Astrocyte (in vitro differentiated cells and primary cell): Measurements from ENCODE around the gene TPPP3. TPM values are rescaled to one million over a fixed set of nuclear protein-coding genes. Genes with fewer than 3 reads are reported as not detected.

Source experiments
- DNase-seq: peaks from one replicate; pipeline ENCODE4 v3.0.0-alpha.2; 2010; ENCODE audit warnings: low read depth
- FAIRE-seq: peaks from 2 replicates; lab custom pipeline; 2011; peaks lifted over from hg19 to GRCh38; lab: Jason Lieb, UNC
- H2AFZ ChIP-seq: 2 replicates; pipeline ENCODE4 v1.6.0; 2012; ENCODE audit warnings: low read depth, low read length, inconsistent platforms
- H3K27ac ChIP-seq: 2 replicates; pipeline ENCODE4 v1.5.1; 2011; ENCODE audit warnings: low read depth, low read length, inconsistent platforms
- H3K27me3 ChIP-seq: 2 replicates; pipeline ENCODE4 v1.6.0; 2011; ENCODE audit warnings: low read length, inconsistent platforms; ENCODE audit not compliant: insufficient read depth
- H3K36me3 ChIP-seq: 2 replicates; pipeline ENCODE4 v1.5.1; 2011; ENCODE audit warnings: low read length, inconsistent platforms; ENCODE audit not compliant: insufficient read depth
- H3K4me1 ChIP-seq: 2 replicates; pipeline ENCODE4 v1.5.1; 2011; ENCODE audit warnings: low read length, inconsistent platforms; ENCODE audit not compliant: insufficient read depth
- H3K4me2 ChIP-seq: 2 replicates; pipeline ENCODE4 v1.6.0; 2012; ENCODE audit warnings: low read length, inconsistent platforms
- H3K4me3 ChIP-seq: 2 replicates; pipeline ENCODE4 v1.5.1; 2011; ENCODE audit warnings: low read depth, mild to moderate bottlenecking, low read length, inconsistent platforms; ENCODE audit not compliant: insufficient read depth
- H3K79me2 ChIP-seq: 2 replicates; pipeline ENCODE4 v1.6.0; 2012; ENCODE audit warnings: mild to moderate bottlenecking, low read length, inconsistent platforms; ENCODE audit not compliant: insufficient read depth
- H3K9ac ChIP-seq: 2 replicates; pipeline ENCODE4 v1.6.0; 2012; ENCODE audit warnings: mild to moderate bottlenecking, low read length, inconsistent platforms
- H3K9me3 ChIP-seq: 2 replicates; pipeline ENCODE4 v1.5.1; 2012; ENCODE audit warnings: low read depth, mild to moderate bottlenecking, low read length, inconsistent platforms; ENCODE audit not compliant: insufficient read depth
- H4K20me1 ChIP-seq: 2 replicates; pipeline ENCODE4 v1.6.0; 2012; ENCODE audit warnings: low read length, inconsistent platforms; ENCODE audit not compliant: insufficient read depth
- H3K27ac Mint-ChIP-seq: one replicate; pipeline ENCODE4 v1.8.0; 2021; ENCODE audit warnings: mild to moderate bottlenecking, mixed read lengths; ENCODE audit not compliant: unreplicated experiment
- H3K27me3 Mint-ChIP-seq: one replicate; pipeline ENCODE4 v1.8.0; 2021; ENCODE audit warnings: low read depth, mixed read lengths; ENCODE audit not compliant: unreplicated experiment
- H3K36me3 Mint-ChIP-seq: one replicate; pipeline ENCODE4 v1.8.0; 2021; ENCODE audit warnings: low read depth, mixed read lengths; ENCODE audit not compliant: unreplicated experiment
- H3K4me1 Mint-ChIP-seq: one replicate; pipeline ENCODE4 v1.8.0; 2021; ENCODE audit warnings: low read depth, mixed read lengths; ENCODE audit not compliant: unreplicated experiment
- H3K4me3 Mint-ChIP-seq: one replicate; pipeline ENCODE4 v1.8.0; 2021; ENCODE audit warnings: mild to moderate bottlenecking, moderate library complexity, mixed read lengths; ENCODE audit not compliant: unreplicated experiment
- H3K9me3 Mint-ChIP-seq: one replicate; pipeline ENCODE4 v1.8.0; 2021; ENCODE audit warnings: mild to moderate bottlenecking, mixed read lengths; ENCODE audit not compliant: unreplicated experiment
- EZH2 ChIP-seq: IDR thresholded peaks from 2 replicates; pipeline ENCODE4 v1.6.1; 2012; ENCODE audit warnings: mild to moderate bottlenecking, low read length, inconsistent platforms; ENCODE audit not compliant: insufficient read depth
- total RNA-seq: library from RNA; stranded (reverse); gene quantifications from 2 replicates; pipeline ENCODE4 v1.2.1, GENCODE V29; 2021
- TF ChIP-seq, protein P1 (sequence below): IDR thresholded peaks from 2 replicates; pipeline ENCODE4 v1.5.1; 2011; ENCODE audit warnings: low read depth, mild to moderate bottlenecking, inconsistent platforms, low read length, moderate library complexity; ENCODE audit not compliant: insufficient read depth

Gene TPPP3
- total RNA-seq, 1 donor from 2014 or later = 0.75 TPM

DNA sequence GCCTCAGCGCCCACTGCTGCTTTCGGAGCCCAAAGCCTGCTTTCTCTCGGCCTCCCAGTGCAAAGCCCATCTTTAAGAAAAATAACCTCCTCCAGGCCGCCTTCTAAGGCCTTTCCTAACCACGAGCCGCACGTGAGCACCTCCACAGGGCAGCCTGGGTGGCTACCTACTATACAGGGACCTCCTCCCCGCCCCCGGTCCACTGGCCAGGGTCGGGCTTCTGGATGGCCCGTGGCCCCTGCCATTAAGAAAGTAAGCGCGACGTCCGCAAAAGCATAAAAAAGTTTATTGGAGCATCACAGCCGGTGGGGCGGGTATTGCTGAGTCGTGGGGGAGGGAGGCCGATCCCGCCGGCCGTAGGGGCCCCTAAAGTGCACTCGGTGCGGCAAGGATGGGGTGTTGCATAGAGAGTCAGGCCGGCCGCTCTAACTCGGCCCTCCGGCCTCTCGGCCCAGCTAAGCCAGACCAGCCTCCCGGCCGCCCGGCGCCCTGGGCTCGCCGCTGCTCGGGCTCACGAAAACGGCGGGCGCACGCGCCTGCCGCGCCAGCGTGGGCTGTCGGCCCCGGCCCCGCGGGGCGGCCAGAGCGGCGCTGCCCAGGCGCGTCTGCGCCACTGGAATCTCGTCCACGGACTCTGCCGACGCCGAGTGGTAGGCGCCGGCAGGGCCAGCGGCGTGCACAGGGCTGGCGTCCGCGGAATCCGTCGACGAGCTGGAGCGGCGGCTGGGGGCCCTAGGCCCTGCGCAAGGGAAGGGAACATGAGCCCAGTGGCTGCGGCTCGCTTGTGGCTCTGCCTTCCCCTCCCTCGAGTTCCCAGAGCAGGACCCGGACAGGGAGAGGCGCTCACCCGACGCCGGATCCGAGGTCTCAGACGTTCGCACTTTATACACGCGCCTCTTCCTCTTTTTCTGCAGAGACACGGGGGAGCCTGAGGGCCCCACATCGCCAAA lies 1.1 kb upstream of the TPPP3 start:
- peak overlapping the region; percentile 75 for H3K9ac ChIP-seq
- no peaks in the 10 kb centered on the region for H3K9me3 ChIP-seq
- FAIRE-seq (no peak), DNase-seq (no peak)
- H3K27me3 Mint-ChIP-seq = peaks cover 46% of the 10 kb centered on the region
- no peak overlapping the region for H3K27ac Mint-ChIP-seq
- H3K36me3 ChIP-seq = no peaks in the 10 kb centered on the region
- H3K4me1 Mint-ChIP-seq = no peaks in the 10 kb centered on the region
- no peak overlapping the region for H3K27ac ChIP-seq
- H3K4me2 ChIP-seq = peak overlapping the region; percentile 82
- H3K27me3 ChIP-seq = peaks cover 3% of the 10 kb centered on the region
- H3K79me2 ChIP-seq = no peaks in the 10 kb centered on the region
- no peak overlapping the region for H3K4me3 ChIP-seq
- no peak overlapping the region for H3K4me3 Mint-ChIP-seq
- H2AFZ ChIP-seq = peak overlapping the region; percentile 42
- TF ChIP-seq EZH2 = peak; percentile 76
- TF ChIP-seq, protein P1, sequence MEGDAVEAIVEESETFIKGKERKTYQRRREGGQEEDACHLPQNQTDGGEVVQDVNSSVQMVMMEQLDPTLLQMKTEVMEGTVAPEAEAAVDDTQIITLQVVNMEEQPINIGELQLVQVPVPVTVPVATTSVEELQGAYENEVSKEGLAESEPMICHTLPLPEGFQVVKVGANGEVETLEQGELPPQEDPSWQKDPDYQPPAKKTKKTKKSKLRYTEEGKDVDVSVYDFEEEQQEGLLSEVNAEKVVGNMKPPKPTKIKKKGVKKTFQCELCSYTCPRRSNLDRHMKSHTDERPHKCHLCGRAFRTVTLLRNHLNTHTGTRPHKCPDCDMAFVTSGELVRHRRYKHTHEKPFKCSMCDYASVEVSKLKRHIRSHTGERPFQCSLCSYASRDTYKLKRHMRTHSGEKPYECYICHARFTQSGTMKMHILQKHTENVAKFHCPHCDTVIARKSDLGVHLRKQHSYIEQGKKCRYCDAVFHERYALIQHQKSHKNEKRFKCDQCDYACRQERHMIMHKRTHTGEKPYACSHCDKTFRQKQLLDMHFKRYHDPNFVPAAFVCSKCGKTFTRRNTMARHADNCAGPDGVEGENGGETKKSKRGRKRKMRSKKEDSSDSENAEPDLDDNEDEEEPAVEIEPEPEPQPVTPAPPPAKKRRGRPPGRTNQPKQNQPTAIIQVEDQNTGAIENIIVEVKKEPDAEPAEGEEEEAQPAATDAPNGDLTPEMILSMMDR = no peak
- H4K20me1 ChIP-seq = no peaks in the 10 kb centered on the region
- peaks cover 2% of the 10 kb centered on the region for H3K36me3 Mint-ChIP-seq
- H3K9me3 Mint-ChIP-seq = peaks cover 2% of the 10 kb centered on the region
- H3K4me1 ChIP-seq = peaks cover 23% of the 10 kb centered on the region

DNA sequence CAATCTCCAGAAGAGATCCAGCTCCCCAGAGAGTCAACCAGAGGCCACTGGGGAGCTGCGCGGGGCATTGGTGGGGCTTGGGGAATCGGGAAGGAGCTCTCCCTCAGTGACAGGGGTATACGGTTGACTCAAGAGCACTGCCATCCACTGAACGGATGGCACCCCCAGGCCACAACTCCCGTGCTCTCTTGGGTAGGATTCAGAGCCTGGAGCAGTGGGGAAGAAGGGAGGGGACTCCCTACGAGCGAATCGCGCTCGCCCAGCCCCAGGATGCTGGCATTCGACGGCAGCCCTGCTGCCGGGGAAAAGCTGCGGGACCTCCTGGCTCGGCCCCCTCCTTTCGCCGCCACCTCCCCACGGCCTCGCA lies 473 bp upstream of the TPPP3 start:
- no peak overlapping the region for H3K4me3 Mint-ChIP-seq
- peaks cover 2% of the 10 kb centered on the region for H3K36me3 Mint-ChIP-seq
- H3K4me2 ChIP-seq = peak overlapping the region; percentile 82
- H3K36me3 ChIP-seq = no peaks in the 10 kb centered on the region
- no peak for TF ChIP-seq EZH2
- TF ChIP-seq, protein P1 = no peak
- peaks cover 3% of the 10 kb centered on the region for H3K27me3 ChIP-seq
- FAIRE-seq (no peak), DNase-seq (no peak)
- H3K4me3 ChIP-seq = peak overlapping the region; percentile 41
- no peaks in the 10 kb centered on the region for H3K9me3 ChIP-seq
- H3K4me1 Mint-ChIP-seq = no peaks in the 10 kb centered on the region
- H3K9ac ChIP-seq = peak overlapping the region; percentile 75
- no peak overlapping the region for H3K27ac Mint-ChIP-seq
- no peaks in the 10 kb centered on the region for H4K20me1 ChIP-seq
- peaks cover 48% of the 10 kb centered on the region for H3K27me3 Mint-ChIP-seq
- H3K4me1 ChIP-seq = peaks cover 23% of the 10 kb centered on the region
- no peak overlapping the region for H3K27ac ChIP-seq
- H2AFZ ChIP-seq = peak overlapping the region; percentile 42
- peaks cover 2% of the 10 kb centered on the region for H3K9me3 Mint-ChIP-seq
- no peaks in the 10 kb centered on the region for H3K79me2 ChIP-seq
